Tibial nerve (tissue), 4 donors: ENCODE measurements around the gene AAK1. TPM values are rescaled to one million over a fixed set of nuclear protein-coding genes. Genes with fewer than 3 reads are reported as not detected.
"Not testable (repeated sequence)": the region's sequence is repeated elsewhere in the genome, so short reads cannot be mapped to it uniquely, and the experiment has no call there.

ENCODE experiments used
- DNase-seq, 2 donors: peaks; one replicate each; pipeline ENCODE4 v3.0.0-alpha.2; 2019; ENCODE audit warnings: low spot score in 2 of 2
- H3K27ac ChIP-seq, 4 donors: fragments of 200-600 bp; sonication (generic) in 3 of 4; one replicate each; pipeline ENCODE4 v1.5.1; 2017 to 2019; ENCODE audit warnings: mild to moderate bottlenecking in 1 of 4
- H3K27me3 ChIP-seq, 2 donors: fragments of 200-600 bp; sonication (generic) in 1 of 2; one replicate each; pipeline versions ENCODE4 v1.5.1 to v1.6.0; 2017 to 2019
- H3K36me3 ChIP-seq, 3 donors: fragments of 200-600 bp; sonication (generic); one replicate each; pipeline ENCODE4 v1.5.1; 2018 to 2019
- H3K4me1 ChIP-seq, 4 donors: fragments of 200-600 bp; sonication (generic) in 3 of 4; one replicate each; pipeline ENCODE4 v1.5.1; 2017 to 2019
- H3K4me3 ChIP-seq, 4 donors: fragments of 200-600 bp; sonication (generic) in 3 of 4; one replicate each; pipeline ENCODE4 v1.5.1; 2017 to 2019; ENCODE audit warnings: mild to moderate bottlenecking in 1 of 4, moderate library complexity in 1 of 4
- H3K9me3 ChIP-seq, 4 donors: fragments of 200-600 bp; sonication (generic) in 3 of 4; one replicate each; pipeline ENCODE4 v1.5.1; 2017 to 2019
- CTCF ChIP-seq, 5 experiments: fragments of 200-600 bp in 3 of 5; fragments of 450-650 bp in 2 of 5; sonication (generic) in 3 of 5; IDR thresholded peaks; one replicate each; pipeline ENCODE4 v1.5.1; 2016 to 2019; ENCODE audit warnings: antibody characterized with exemption in 5 of 5, mild to moderate bottlenecking in 3 of 5, moderate library complexity in 2 of 5
- EP300 ChIP-seq, 2 donors: sonication (generic); formaldehyde crosslinking; IDR thresholded peaks; one replicate each; pipeline ENCODE4 v1.6.1; 2017; ENCODE audit warnings: antibody characterized with exemption in 2 of 2, mild to moderate bottlenecking in 1 of 2
- POLR2A ChIP-seq, 2 donors: fragments of 450-650 bp; IDR thresholded peaks; one replicate each; pipeline ENCODE4 v1.6.1; 2017; ENCODE audit warnings: antibody characterized with exemption in 2 of 2, mild to moderate bottlenecking in 2 of 2, moderate library complexity in 2 of 2
- WGBS, 2 donors: methylation state at CpG; one replicate each; pipeline ENCODE4 v1.1.5; 2018; 5-methylcytosine and 5-hydroxymethylcytosine counted together
- total RNA-seq, 4 donors: library from RNA; depleted of rRNA; stranded (reverse); fragments of >200 nt; gene quantifications; one replicate each; pipeline ENCODE4 v1.1.0, GENCODE V29; 2016

The AAK1 gene
- total RNA-seq, 4 donors from 2014 or later: 29.2 to 70.5 (median 44.5) TPM

- H3K9me3 ChIP-seq: no peaks in the 10 kb centered on the region
- TF ChIP-seq POLR2A (IDR thresholded peaks at IDR 0.05) (no peak), EP300 (IDR thresholded peaks at IDR 0.05) (no peak), CTCF (IDR thresholded peaks at IDR 0.05) (no peak)
- H3K36me3 ChIP-seq: no peaks in the 10 kb centered on the region
- no peak overlapping the region for H3K27ac ChIP-seq
- no peak for DNase-seq
- no peaks in the 10 kb centered on the region for H3K27me3 ChIP-seq
- peaks cover 0 to 29% (median 22%) of the 10 kb centered on the region in 4 donors for H3K4me1 ChIP-seq
- WGBS, 2 donors: 33 to 39% methylated on average over 1 of the region's 1 CpG
- no peak overlapping the region for H3K4me3 ChIP-seq
Observed at GRCh38 chr2:69624611-69625010, 18.9 kb downstream of the AAK1 start.

GRCh38 chr2:69624131-69624530 is 19.4 kb downstream of the AAK1 start:
- 52 to 53% methylated on average over 1 of the region's 1 CpG for WGBS, 2 donors
- peaks cover 0 to 33% (median 25%) of the 10 kb centered on the region in 4 donors for H3K4me1 ChIP-seq

GRCh38 chr2:69623236-69623635 is 20.3 kb downstream of the AAK1 start:
- Histone ChIP-seq H3K27ac (no peak overlapping the region), H3K36me3 (no peaks in the 10 kb centered on the region), H3K4me3 (no peak overlapping the region), H3K27me3 (no peaks in the 10 kb centered on the region), H3K9me3 (no peaks in the 10 kb centered on the region), H3K4me1 (peaks cover 0 to 42% (median 29%) of the 10 kb centered on the region in 4 donors)
- WGBS, 2 donors: 95 to 97% methylated on average over 7 of the region's 7 CpGs
- no peak for DNase-seq
- no peak for TF ChIP-seq CTCF (IDR thresholded peaks at IDR 0.05)
- no peak for TF ChIP-seq EP300 (IDR thresholded peaks at IDR 0.05)
- no peak for TF ChIP-seq POLR2A (IDR thresholded peaks at IDR 0.05)

More at GRCh38 chr2:69624131-69624530, 19.4 kb downstream of the AAK1 start:
- DNase-seq: no peak
- H3K36me3 ChIP-seq: no peaks in the 10 kb centered on the region
- no peak overlapping the region for H3K4me3 ChIP-seq
- H3K9me3 ChIP-seq: no peaks in the 10 kb centered on the region
- H3K27me3 ChIP-seq: no peaks in the 10 kb centered on the region
- no peak overlapping the region for H3K27ac ChIP-seq
- no peak for TF ChIP-seq CTCF (IDR thresholded peaks at IDR 0.05)
- TF ChIP-seq EP300 (IDR thresholded peaks at IDR 0.05): no peak
- TF ChIP-seq POLR2A (IDR thresholded peaks at IDR 0.05): no peak

- not testable (repeated sequence) for DNase-seq, H3K4me3 ChIP-seq, H3K36me3 ChIP-seq, H3K27ac ChIP-seq, H3K27me3 ChIP-seq, H3K9me3 ChIP-seq
- WGBS, 2 donors: 93 to 95% methylated on average over 10 of the region's 10 CpGs
- peaks cover 0 to 46% (median 29%) of the 10 kb centered on the region in 4 donors for H3K4me1 ChIP-seq
Observed at GRCh38 chr2:69622805-69623204, 20.7 kb downstream of the AAK1 start.

GRCh38 chr2:69622017-69622540 is 21.5 kb downstream of the AAK1 start:
- 97 to 100% methylated on average over 13 to 21 of the region's 29 CpGs for WGBS, 2 donors

GRCh38 chr2:69621440-69621839 is 22.1 kb downstream of the AAK1 start:
- TF ChIP-seq POLR2A (IDR thresholded peaks at IDR 0.05) (no peak), EP300 (IDR thresholded peaks at IDR 0.05) (no peak), CTCF (IDR thresholded peaks at IDR 0.05) (no peak)
- WGBS, 2 donors: 95 to 96% methylated on average over 3 of the region's 3 CpGs
- Histone ChIP-seq H3K9me3 (no peaks in the 10 kb centered on the region), H3K4me1 (peaks cover 0 to 55% (median 26%) of the 10 kb centered on the region in 4 donors), H3K27me3 (no peaks in the 10 kb centered on the region), H3K36me3 (no peaks in the 10 kb centered on the region), H3K4me3 (no peak overlapping the region), H3K27ac (no peak overlapping the region)
- no peak for DNase-seq

More at GRCh38 chr2:69622017-69622540, 21.5 kb downstream of the AAK1 start:
- not testable (repeated sequence) for H3K9me3 ChIP-seq, DNase-seq, H3K4me3 ChIP-seq, H3K36me3 ChIP-seq, H3K27me3 ChIP-seq, H3K27ac ChIP-seq
- peaks cover 0 to 50% (median 26%) of the 10 kb centered on the region in 4 donors for H3K4me1 ChIP-seq
